HL-60/S4 treated with retinoic acid at 250 ng/mL for 4 days and 3 days (cell line): ENCODE results near the gene FSTL1.
"Not testable (repeated sequence)": the region's sequence is repeated elsewhere in the genome, so short reads cannot be mapped to it uniquely, and the experiment has no call there.

Experiments used
- in situ Hi-C: fragments of 300-500 bp; cut with MboI; formaldehyde crosslinking; loops from 2 replicates; pipeline ENCODE4 v1.7.0; 2022; ENCODE audit warnings: low sequenced_read_pairs

The FSTL1 gene

GRCh38 chr3:120418866-120419490, 31.8 kb downstream of the FSTL1 start:
- in situ Hi-C loops: no loop called here

- in situ Hi-C loops: no loop called here
Observed at GRCh38 chr3:120418446-120418845, 32.3 kb downstream of the FSTL1 start.

- in situ Hi-C loops: no loop called here
Observed at GRCh38 chr3:120417272-120417911, 33.4 kb downstream of the FSTL1 start.

GRCh38 chr3:120416868-120417267, 33.9 kb downstream of the FSTL1 start:
- in situ Hi-C loops: no loop called here

- in situ Hi-C loops: no loop called here
Observed at GRCh38 chr3:120415756-120416155, 35.0 kb downstream of the FSTL1 start.

- in situ Hi-C loops: no loop called here
Observed at GRCh38 chr3:120410541-120410940, 40.3 kb downstream of the FSTL1 start.

- in situ Hi-C loops: no loop called here
Observed at GRCh38 chr3:120410116-120410515, 40.7 kb downstream of the FSTL1 start.

GRCh38 chr3:120407508-120408287, 43.1 kb downstream of the FSTL1 start:
- in situ Hi-C loops: no loop called here

- in situ Hi-C loops: no loop called here
Observed at GRCh38 chr3:120404876-120405275, 45.9 kb downstream of the FSTL1 start.

GRCh38 chr3:120402257-120402656, 48.5 kb downstream of the FSTL1 start:
- in situ Hi-C loops: no loop called here

- in situ Hi-C loops: no loop called here
Observed at GRCh38 chr3:120399372-120399771, 51.4 kb downstream of the FSTL1 start.

GRCh38 chr3:120396469-120396868, 54.3 kb downstream of the FSTL1 start:
- in situ Hi-C loops: no loop called here

- in situ Hi-C loops: no loop called here
Observed at GRCh38 chr3:120394347-120394746, 56.4 kb downstream of the FSTL1 start.

- in situ Hi-C loops: no loop called here
Observed at GRCh38 chr3:120393761-120394160, 57.0 kb downstream of the FSTL1 start.

- in situ Hi-C loops: no loop called here
Observed at GRCh38 chr3:120393243-120393642, 57.5 kb downstream of the FSTL1 start.

- in situ Hi-C loops: no loop called here
Observed at GRCh38 chr3:120382941-120383447, 67.8 kb downstream of the FSTL1 start.

- in situ Hi-C loops: no loop called here
Observed at GRCh38 chr3:120381503-120381902, 69.3 kb downstream of the FSTL1 start.

GRCh38 chr3:120377948-120378347, 72.8 kb downstream of the FSTL1 start:
- in situ Hi-C loops: not testable (repeated sequence)

- in situ Hi-C loops: no loop called here
Observed at GRCh38 chr3:120370463-120370862, 80.3 kb downstream of the FSTL1 start.

- in situ Hi-C loops: no loop called here
Observed at GRCh38 chr3:120369037-120369467, 81.7 kb downstream of the FSTL1 start.

GRCh38 chr3:120368172-120368571, 82.6 kb downstream of the FSTL1 start:
- in situ Hi-C loops: no loop called here

GRCh38 chr3:120364821-120365220, 86.0 kb downstream of the FSTL1 start:
- in situ Hi-C loops: no loop called here
